EL (cell line): ENCODE measurements around the gene SNX2.
"Not testable (repeated sequence)": the region's sequence is repeated elsewhere in the genome, so short reads cannot be mapped to it uniquely, and the experiment has no call there.

Experiments used
- DNase-seq: peaks from one replicate; pipeline ENCODE4 v3.0.0-alpha.2; 2016

SNX2 gene

DNA sequence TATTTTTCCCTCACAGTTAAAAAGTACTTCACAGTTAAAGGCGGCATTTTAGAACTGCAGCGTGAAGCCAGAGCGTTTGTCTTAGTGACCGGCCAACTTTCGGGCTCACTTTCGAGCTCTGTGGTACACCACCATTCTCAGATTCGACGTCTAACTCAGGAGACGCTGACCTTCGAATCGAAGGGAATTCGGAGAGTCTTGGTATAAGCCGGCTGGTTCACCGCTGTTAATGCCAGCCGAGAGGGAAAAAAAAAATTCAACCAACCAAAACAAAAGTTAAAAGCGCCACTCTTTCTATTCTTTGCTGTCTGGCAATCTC is 70.0 kb downstream of the SNX2 start:
- DNase-seq: no peak

DNA sequence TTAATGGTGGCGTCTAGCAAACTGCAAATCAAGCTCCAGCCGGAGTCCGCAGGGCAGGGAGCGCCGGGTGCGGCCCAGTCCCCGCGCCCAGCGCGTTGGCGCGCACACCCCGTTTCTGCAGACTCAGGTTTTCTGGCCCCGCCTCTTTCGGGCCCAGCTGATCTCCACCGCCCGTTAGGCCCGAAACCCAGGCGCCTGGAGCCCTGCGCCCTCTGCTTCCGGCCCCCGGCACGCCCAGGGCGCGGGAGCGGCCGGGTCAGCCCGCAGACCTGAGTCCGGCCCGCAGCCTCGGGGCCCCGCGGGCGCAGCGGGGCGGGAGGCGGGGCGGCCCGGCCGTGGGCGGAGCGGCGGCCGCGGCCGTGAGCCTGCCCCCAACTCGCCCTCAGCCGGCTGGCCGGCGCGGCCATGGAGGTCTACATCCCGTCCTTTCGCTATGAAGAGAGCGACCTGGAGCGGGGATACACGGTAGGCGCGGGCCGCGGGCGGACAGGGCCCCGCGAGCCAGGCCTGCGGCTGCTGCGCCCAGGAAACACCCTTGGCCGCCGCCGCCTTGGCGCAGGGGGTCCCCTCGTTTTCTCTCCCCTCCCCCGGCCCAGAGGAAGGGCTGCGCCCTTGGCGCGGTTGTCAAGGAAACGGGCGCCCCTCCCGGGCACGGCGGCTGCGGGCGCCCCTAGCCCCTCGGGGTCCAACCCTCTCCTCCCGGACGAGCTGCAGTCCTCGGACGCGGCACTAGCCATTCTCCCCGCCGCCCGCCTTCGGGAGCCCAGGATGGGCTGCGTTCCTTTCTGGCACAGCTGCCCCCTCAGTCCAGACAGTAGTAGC is 70.6 kb downstream of the SNX2 start, which contains the start of gene SNX24:
TSS of gene SNX24 (plus strand) at position 385 of the 822 bp plus-strand sequence. CDS start at position 406, 21 bp downstream.
- peak; percentile 83 for DNase-seq

DNA sequence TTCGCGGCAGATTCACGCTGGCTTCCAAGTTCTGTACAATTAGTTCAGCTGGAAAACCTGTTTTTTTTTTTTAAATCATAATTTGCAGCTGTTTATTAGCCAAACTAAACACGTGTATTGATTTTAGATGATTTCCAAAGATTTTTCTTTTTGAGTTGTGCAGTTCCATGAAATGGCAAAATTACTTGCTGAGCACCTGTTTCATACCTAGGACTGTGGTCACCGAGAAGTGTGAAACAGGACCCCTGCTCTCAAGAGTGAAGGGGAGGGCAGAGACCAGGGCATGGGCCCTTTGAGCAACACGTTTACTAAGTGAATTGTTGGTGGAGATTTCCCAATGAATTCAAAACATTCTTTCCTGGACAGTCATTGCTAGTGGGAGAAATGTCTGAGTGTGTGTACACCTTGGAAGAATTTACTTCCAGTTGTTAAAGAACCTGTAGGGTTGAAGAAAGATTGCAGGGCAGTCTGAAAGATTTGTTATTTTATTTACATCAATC is 71.2 kb downstream of the SNX2 start:
- DNase-seq: peak; percentile 80

DNA sequence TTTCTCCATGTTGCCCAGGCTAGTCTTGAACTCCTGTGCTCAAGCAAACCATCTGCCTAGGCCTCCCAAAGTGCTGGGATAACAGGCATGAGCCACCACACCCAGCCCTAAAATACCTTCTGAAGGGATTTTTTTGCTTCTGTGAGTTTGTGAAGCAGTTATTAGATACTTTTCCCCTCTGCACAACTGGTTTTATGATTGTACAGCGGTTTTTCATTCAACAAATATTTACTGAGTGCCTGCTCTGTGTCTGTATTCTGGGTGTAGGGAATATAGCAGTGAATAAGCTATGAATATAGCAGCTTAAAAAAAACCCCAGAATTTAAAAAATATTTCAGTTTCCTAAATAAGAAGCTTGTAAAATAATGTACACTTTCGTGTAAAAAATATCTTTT is 72.8 kb downstream of the SNX2 start:
- no peak for DNase-seq

DNA sequence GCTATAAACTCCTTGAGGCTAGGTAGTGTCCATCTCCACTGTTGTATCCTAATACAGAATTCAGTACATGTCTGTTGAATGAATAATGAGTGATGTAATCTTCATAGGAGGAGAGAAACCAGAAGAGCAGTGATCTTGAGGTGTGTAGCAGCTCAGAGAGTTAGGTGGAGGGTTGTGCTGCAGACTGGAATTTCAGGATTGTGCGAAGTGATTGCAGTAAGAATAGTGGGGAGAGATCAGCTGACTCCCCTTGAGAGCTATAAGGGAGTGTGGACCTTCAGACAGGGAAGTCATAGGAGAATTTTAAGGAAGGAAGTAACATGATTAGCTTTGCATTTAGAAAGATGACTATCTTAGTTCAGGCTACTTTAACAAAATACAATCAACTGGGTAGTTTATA is 74.9 kb downstream of the SNX2 start:
- DNase-seq: peak; percentile 49

DNA sequence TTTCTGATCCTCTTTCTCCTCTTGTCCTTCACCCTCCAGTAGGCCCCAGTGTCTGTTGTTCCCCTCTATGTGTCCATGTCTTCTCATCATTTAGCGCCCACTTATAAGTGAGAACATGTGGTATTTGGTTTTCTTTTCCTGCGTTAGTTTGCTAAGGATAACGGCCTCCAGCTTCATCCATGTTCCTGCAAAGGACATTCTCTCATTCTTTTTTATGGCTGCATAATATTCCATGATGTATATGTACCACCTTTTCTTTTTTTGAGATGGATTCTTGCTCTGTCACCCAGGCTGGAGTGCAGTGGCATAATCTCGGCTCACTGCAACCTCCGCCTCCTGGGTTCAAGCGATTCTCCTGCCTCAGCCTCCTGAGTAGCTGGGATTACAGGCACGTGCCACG is 82.7 kb downstream of the SNX2 start:
- not testable (repeated sequence) for DNase-seq

DNA sequence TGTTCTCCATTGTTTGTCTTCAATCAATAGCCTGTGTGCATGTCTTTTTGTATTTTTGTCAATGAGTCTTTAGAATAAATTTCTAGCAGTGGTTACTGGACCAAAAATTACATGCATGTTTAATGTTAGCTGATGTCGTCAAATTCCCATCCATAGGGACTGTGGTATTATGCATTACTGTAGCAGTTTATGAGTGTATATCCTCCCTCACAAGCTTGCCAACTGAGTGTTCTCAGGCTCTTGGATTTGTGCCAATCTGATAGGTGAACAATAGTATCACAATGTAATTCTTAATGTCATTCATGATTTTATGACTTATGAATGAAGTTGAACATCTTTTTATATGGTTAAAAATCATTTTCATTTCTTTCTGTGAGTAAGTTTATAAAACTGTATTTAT is 83.6 kb downstream of the SNX2 start:
- peak; percentile 47 for DNase-seq

DNA sequence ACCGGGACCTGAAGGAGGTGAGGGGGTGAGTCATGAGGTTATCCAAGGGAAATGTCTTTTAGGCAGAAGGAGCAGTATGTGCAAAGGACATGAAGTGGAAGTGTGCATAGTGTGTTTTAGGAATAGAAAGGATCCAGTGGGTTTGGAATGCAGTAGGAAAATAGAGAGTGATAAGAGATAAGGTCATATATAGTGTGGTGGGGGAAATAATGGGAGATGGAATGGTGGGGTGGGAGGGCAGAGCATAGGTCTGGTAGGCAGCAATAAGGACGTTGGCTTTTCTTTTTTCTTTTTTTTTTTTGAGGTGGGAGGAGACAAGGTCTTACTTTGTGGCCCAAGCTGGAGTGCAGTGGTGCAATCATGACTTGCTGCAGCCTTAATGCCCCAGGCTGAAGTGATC is 88.4 kb downstream of the SNX2 start:
- no peak for DNase-seq

DNA sequence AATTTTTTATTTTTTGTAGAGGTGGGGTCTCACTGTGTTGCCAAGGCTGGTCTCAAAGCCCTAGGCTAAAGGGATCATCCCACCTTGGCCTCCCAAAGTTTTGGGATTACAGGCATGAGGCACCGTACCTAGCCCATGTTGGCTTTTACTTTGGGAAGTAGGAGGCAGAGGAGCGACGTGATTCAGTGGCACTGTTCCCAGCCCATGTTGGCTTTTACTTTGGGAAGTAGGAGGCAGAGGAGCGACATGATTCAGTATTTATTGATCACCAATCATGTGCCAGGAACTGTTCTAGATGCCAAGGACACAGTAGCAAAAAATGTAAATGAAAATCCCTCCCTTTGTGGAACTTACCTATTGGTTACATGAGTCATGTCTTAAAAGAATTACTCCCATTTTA is 88.8 kb downstream of the SNX2 start:
- DNase-seq: no peak

DNA sequence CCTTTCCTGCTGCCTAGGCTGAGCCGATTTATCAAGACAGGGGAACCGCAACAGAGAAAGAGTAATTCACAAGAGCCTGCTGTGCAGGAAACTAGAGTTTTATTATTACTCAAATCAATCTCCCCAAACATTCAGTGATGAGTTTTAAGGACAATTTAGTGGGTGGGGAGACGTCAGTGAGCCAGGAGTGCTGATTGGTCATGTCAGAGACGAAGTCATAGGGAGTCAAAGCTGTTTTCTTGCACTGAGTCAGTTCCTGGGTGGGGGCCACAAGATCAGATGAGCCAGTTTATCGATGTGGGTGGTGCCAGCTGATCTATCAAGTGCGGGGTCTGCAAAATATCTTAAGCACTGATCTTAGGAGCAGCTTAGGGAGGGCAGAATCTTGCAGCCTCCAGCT is 89.5 kb downstream of the SNX2 start:
- DNase-seq: no peak

DNA sequence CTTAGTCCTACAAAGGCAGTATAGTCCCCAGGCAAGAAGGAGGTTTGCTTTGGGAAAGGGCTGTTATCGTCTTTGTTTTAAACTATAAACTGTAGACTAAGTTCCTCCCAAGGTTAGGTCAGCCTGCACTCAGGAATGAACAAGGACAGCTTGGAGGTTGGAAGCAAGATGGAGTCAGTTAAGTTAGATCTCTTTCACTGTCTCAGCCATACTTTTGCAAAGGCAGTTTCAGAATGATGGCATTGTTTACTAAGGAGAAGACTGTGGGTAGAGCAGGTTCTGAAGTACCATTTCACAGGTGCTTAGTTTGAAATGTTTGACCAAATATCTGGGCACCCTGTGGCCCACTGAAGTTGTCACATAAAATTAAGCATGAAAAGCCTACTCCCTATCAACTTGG is 90.0 kb downstream of the SNX2 start:
- no peak for DNase-seq

DNA sequence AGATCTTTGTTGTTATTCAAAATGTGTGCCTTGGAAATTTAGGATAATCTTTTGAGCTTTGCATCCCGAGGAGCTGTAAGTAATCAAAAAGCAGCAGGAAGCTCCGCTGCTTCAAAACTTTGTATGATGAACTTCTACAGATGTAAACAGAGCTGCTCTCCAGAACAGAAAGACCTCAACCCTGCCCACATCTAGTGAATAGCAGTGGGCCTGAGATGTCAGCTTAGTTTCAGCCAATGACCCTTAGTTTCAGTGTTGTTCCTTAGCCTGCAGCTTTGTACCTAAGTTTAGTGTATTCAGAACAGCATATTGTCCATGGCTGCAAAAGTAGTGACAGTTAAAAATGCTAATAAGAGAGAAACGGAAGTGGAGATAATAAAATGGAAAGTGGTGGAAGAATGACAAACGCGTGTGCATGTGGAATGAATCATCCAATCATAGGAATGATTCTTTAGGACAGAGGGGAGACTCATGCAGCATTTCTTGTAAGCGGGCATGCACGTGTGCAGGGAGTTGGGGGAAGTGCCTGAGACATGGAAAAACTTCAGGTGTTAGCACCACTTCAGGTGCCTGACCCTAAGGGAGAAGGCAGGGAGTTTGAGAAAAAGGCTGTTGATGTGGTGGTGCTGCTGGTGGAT is 95.5 kb downstream of the SNX2 start:
- DNase-seq: peak; percentile 76

DNA sequence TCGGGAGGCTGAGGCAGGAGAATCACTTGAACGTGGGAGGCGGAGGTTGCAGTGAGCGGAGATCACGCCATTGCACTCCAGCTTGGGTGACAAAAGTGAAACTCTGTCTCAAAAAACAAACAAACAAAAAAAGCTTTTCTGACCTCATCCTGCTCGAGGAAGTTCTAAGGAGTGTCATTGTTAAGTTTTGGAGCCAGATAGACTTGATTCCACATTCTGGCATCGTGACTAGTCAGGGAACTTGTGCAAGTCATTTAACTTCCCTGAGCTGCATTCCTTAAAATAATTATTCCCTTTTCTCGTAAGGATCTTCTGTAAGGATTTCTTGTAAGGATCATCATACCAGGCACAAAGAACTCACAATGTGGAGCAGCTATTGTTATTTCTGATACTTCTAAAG is 96.8 kb downstream of the SNX2 start:
- no peak for DNase-seq

DNA sequence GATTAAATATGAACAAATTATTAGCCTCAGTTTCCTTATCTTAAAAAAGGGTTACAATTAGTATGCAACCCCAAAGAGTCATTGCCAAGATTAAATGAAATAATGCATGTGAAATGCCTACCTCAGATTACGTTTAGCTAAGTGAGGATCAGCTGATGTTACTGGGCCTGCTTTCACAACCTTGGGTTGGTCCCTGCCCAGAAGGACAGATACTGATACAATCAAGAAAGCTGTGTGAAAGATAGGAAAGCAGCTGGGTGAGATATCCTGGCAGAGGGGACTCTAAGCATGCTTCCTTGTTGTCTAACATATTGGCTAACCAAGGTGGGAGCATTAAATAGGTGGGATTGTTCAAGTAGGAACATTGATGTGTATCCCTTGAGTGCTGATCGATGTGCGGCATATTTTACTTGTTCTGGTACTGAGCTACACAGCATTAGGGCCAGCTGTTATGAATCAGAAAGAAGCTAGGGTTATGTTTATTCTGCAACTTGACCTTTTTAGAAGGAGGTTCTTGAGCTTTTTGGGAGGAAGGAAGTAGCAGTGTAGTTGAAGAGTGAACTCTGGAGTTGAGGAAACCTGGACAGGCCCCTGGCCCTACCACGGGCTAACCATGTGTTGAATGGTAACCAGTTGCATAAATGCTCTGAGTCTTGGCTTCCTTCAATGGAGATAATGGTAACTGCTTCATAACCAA is 99.4 kb downstream of the SNX2 start:
- DNase-seq: no peak

DNA sequence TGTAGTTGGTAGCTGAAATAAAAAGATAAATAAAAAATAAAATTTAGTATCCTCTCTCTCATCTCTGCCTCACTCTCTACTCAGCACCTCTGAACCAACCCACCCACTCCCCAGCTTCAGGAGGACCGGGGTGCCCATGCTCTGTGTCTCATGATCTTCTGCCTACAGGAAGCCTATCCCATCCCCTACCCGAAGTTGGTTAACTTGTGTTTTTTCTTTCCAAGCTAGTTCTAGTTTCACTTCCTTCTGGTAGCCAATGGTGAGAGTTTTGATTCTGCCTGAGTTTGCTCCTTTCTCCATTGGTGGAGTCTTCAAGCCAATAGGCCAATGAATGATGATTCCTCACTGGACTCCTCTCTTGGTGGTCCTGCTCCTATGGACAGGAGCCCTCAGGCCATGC is 102.6 kb downstream of the SNX2 start:
- no peak for DNase-seq

DNA sequence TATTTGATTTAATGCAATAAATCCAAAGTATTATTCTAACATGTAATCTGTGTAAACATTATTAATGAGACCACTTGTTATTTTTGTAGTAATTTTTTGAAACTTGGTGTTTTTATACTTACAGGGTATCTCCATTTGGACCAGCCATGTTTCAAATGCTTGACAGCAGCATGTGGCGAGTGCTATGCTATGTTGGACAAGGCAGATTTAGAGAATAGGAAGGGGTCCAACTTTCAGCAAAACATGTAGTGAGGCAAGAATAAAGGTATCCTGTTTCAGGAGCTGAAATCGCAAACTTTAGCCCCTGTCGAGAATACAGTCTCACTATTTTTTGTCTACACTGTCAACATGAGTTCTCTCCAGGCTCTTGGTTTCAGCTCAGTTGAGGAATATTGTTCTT is 104.2 kb downstream of the SNX2 start:
- DNase-seq: no peak
